ENCODE data around the gene LYL1.

DNA sequence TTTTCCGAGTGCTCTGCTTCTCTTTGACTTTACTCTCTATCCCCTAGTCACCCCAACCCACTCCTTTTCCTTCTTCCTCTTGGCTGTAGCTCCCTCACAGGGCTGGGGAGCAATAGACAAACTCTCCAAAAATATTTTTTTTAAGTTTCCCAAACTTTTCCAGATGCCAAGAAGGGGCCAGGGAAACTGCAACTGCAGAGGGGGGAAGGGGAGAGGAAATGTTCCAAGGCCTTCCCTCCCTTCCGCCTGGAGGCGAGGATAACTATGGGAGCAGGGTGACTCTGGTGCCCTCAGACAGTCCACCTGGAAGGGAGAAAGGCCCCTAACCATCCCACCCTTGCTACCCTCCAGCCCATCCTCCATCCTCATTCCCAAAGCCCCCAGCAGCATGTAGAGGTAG lies 49.4 kb downstream of the LYL1 start:
- no peak for TF ChIP-seq EZH2 (IDR thresholded peaks at IDR 0.05)
- no peak for TF ChIP-seq POLR2AphosphoS5 (IDR thresholded peaks at IDR 0.05; ENCODE audit: borderline replicate concordance, low read depth, low read length)

All from SK-N-MC (cell line).